Stimulated activated CD4-positive, alpha-beta T cell treated with anti-CD3 and anti-CD28 coated beads, Interleukin-4, amount 100 ng/mL, for 4 hours (primary cell): ENCODE data around the gene XIST.
"Not testable (repeated sequence)": the region's sequence is repeated elsewhere in the genome, so short reads cannot be mapped to it uniquely, and the experiment has no call there.

Experiments
- DNase-seq, 2 experiments: peaks; one replicate each; pipeline ENCODE4 v3.0.0-alpha.2; 2020

Gene XIST

DNA sequence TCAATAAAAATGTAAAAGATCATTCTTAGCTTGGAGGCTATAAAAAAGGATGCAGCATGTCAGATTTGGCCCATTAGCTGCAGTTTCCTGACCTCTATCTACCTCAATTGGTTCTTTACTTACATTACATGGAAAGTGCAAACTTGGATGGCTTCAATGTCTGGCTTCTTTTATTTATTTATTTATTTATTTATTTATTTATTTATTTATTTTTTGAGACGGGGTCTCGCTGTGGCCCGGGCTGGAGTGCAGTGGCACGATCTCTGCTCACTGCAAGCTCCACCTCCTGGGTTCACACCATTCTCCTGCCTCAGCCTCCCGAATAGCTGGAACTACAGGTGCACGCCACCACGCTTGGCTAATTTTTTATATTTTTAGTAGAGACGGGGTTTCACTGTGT is 60.0 kb downstream of the XIST start:
- not testable (repeated sequence) for DNase-seq

- DNase-seq: no peak
These were observed 67.0 kb downstream of the XIST start for GRCh38 chrX:73785493-73785892.
